IMR-90 (cell line): ENCODE results near the gene SPDYE4.

ENCODE experiments used
- CTCF ChIP-seq: conservative IDR thresholded peaks from 2 replicates; pipeline ENCODE4 v1.5.1; 2012; ENCODE audit warnings: mild to moderate bottlenecking, low read depth, low read length, improper control_type of control experiment
- MXI1 ChIP-seq: IDR thresholded peaks from 2 replicates; pipeline ENCODE4 v1.6.1; 2012; ENCODE audit warnings: low read depth, mild to moderate bottlenecking, low read length, moderate library complexity, borderline replicate concordance
- POLR2A ChIP-seq: IDR thresholded peaks from 2 replicates; pipeline ENCODE4 v1.6.1; 2012; ENCODE audit warnings: mild to moderate bottlenecking, low read depth, low read length

- TF ChIP-seq CTCF (no peak), MXI1 (no peak), POLR2A (no peak)
Measured at GRCh38 chr17:8729860-8730259, 28.5 kb downstream of the SPDYE4 start.
